Osteoblast (primary cell): ENCODE measurements around the gene B9D2. TPM values are rescaled to one million over a fixed set of nuclear protein-coding genes. Genes with fewer than 3 reads are reported as not detected.

ENCODE experiments used
- DNase-seq: peaks from one replicate; pipeline ENCODE4 v3.0.0; 2011; ENCODE audit warnings: low spot score, mixed read lengths; ENCODE audit not compliant: insufficient read length; ENCODE audit errors: missing footprints
- H2AFZ ChIP-seq: 2 replicates; pipeline ENCODE4 v1.6.0; 2011; ENCODE audit warnings: mild to moderate bottlenecking, low read length
- H3K27ac ChIP-seq: 2 replicates; pipeline ENCODE4 v1.5.1; 2011; ENCODE audit warnings: mild to moderate bottlenecking, low read depth, low read length, moderate library complexity
- H3K27me3 ChIP-seq: 2 replicates; pipeline ENCODE4 v1.6.0; 2012; ENCODE audit warnings: mild to moderate bottlenecking, control low read depth, inconsistent platforms, low read length, moderate library complexity; ENCODE audit not compliant: insufficient read depth
- H3K36me3 ChIP-seq: 2 replicates; pipeline ENCODE4 v1.5.1; 2011; ENCODE audit warnings: mild to moderate bottlenecking, low read length, control low read depth, moderate library complexity; ENCODE audit not compliant: insufficient read depth
- H3K4me1 ChIP-seq: 2 replicates; pipeline ENCODE4 v1.5.1; 2011; ENCODE audit warnings: mild to moderate bottlenecking, low read length, control low read depth, moderate library complexity; ENCODE audit not compliant: insufficient read depth
- H3K4me2 ChIP-seq: 2 replicates; pipeline ENCODE4 v1.6.0; 2011; ENCODE audit warnings: mild to moderate bottlenecking, low read length; ENCODE audit not compliant: insufficient read depth
- H3K4me3 ChIP-seq: fragments of 200-600 bp; sonication (generic); 3 replicates; pipeline ENCODE4 v1.5.1; 2012; ENCODE audit warnings: mild to moderate bottlenecking, low read length, inconsistent platforms; ENCODE audit not compliant: insufficient read depth
- H3K79me2 ChIP-seq: 2 replicates; pipeline ENCODE4 v1.6.0; 2012; ENCODE audit warnings: mild to moderate bottlenecking, low read length, control low read depth, inconsistent platforms; ENCODE audit not compliant: insufficient read depth
- H3K9me3 ChIP-seq: 2 replicates; pipeline ENCODE4 v1.5.1; 2011; ENCODE audit warnings: low read depth, low read length, control low read depth
- H4K20me1 ChIP-seq: 2 replicates; pipeline ENCODE4 v1.6.0; 2012; ENCODE audit warnings: mild to moderate bottlenecking, low read length, control low read depth; ENCODE audit not compliant: insufficient read depth
- CTCF ChIP-seq: IDR thresholded peaks from 2 replicates; pipeline ENCODE4 v1.5.1; 2011; ENCODE audit warnings: mild to moderate bottlenecking, low read depth, low read length, moderate library complexity; ENCODE audit errors: extremely low read depth
- total RNA-seq: library from RNA; depleted of rRNA; stranded (reverse); fragments of >200 nt; gene quantifications from 2 replicates; pipeline ENCODE4 v1.2.3, GENCODE V29; 2012

B9D2 gene
- total RNA-seq, 1 donor = 6.5 TPM

- Histone ChIP-seq H3K27me3 (no peaks in the 10 kb centered on the region), H3K4me2 (no peak overlapping the region), H3K79me2 (peaks cover 2% of the 10 kb centered on the region)
Measured at GRCh38 chr19:41408256-41408655, 44.3 kb upstream of the B9D2 start.

GRCh38 chr19:41407271-41407670 lies 43.3 kb upstream of the B9D2 start:
- DNase-seq = no peak
- no peak overlapping the region for H3K27ac ChIP-seq
- no peak overlapping the region for H3K4me3 ChIP-seq
- no peaks in the 10 kb centered on the region for H3K9me3 ChIP-seq
- H3K27me3 ChIP-seq = no peaks in the 10 kb centered on the region
- peaks cover 10% of the 10 kb centered on the region for H3K4me1 ChIP-seq
- peaks cover 3% of the 10 kb centered on the region for H3K36me3 ChIP-seq
- H3K4me2 ChIP-seq = no peak overlapping the region
- H4K20me1 ChIP-seq = peaks cover 15% of the 10 kb centered on the region
- TF ChIP-seq CTCF = no peak
- no peak overlapping the region for H2AFZ ChIP-seq
- H3K79me2 ChIP-seq = peaks cover 5% of the 10 kb centered on the region

More at GRCh38 chr19:41408256-41408655, 44.3 kb upstream of the B9D2 start:
- Histone ChIP-seq H3K4me1 (peaks cover 10% of the 10 kb centered on the region), H3K27ac (no peak overlapping the region), H3K4me3 (no peak overlapping the region), H4K20me1 (peaks cover 15% of the 10 kb centered on the region), H3K9me3 (no peaks in the 10 kb centered on the region), H2AFZ (no peak overlapping the region), H3K36me3 (peaks cover 3% of the 10 kb centered on the region)
- no peak for DNase-seq
- no peak for TF ChIP-seq CTCF

GRCh38 chr19:41405776-41406175 lies 41.8 kb upstream of the B9D2 start:
- TF ChIP-seq CTCF = no peak
- no peak for DNase-seq
- H3K27me3 ChIP-seq = no peaks in the 10 kb centered on the region

GRCh38 chr19:41403181-41403970 lies 39.4 kb upstream of the B9D2 start:
- peaks cover 12% of the 10 kb centered on the region for H4K20me1 ChIP-seq
- H2AFZ ChIP-seq = no peak overlapping the region
- peaks cover 7% of the 10 kb centered on the region for H3K4me1 ChIP-seq
- H3K4me3 ChIP-seq = no peak overlapping the region
- H3K27me3 ChIP-seq = no peaks in the 10 kb centered on the region
- no peak for DNase-seq
- no peaks in the 10 kb centered on the region for H3K9me3 ChIP-seq
- TF ChIP-seq CTCF = no peak
- no peak overlapping the region for H3K4me2 ChIP-seq
- peaks cover 17% of the 10 kb centered on the region for H3K79me2 ChIP-seq
- H3K36me3 ChIP-seq = no peaks in the 10 kb centered on the region
- H3K27ac ChIP-seq = no peak overlapping the region

More at GRCh38 chr19:41405776-41406175, 41.8 kb upstream of the B9D2 start:
- Histone ChIP-seq H3K9me3 (no peaks in the 10 kb centered on the region), H4K20me1 (peaks cover 15% of the 10 kb centered on the region), H3K79me2 (peaks cover 8% of the 10 kb centered on the region), H3K4me3 (no peak overlapping the region), H3K4me2 (no peak overlapping the region), H3K4me1 (peaks cover 8% of the 10 kb centered on the region), H3K27ac (no peak overlapping the region), H3K36me3 (no peaks in the 10 kb centered on the region), H2AFZ (no peak overlapping the region)
